Osteocyte (in vitro differentiated cells): Measurements from ENCODE around the gene TMEM106C. TPM values are rescaled to one million over a fixed set of nuclear protein-coding genes. Genes with fewer than 3 reads are reported as not detected.

Source experiments
- DNase-seq: peaks from one replicate; pipeline ENCODE4 v3.0.0; 2021; ENCODE audit warnings: mixed read lengths; ENCODE audit not compliant: unreplicated experiment; ENCODE audit errors: extremely low spot score
- H3K27ac Mint-ChIP-seq: one replicate; pipeline ENCODE4 v1.8.0; 2021; ENCODE audit warnings: mild to moderate bottlenecking, mixed read lengths; ENCODE audit not compliant: unreplicated experiment
- H3K27me3 Mint-ChIP-seq: one replicate; pipeline ENCODE4 v1.8.0; 2021; ENCODE audit warnings: mixed read lengths; ENCODE audit not compliant: unreplicated experiment
- H3K36me3 Mint-ChIP-seq: one replicate; pipeline ENCODE4 v1.8.0; 2021; ENCODE audit warnings: mixed read lengths; ENCODE audit not compliant: unreplicated experiment
- H3K4me1 Mint-ChIP-seq: one replicate; pipeline ENCODE4 v1.8.0; 2021; ENCODE audit warnings: mixed read lengths; ENCODE audit not compliant: unreplicated experiment
- H3K4me3 Mint-ChIP-seq: one replicate; pipeline ENCODE4 v1.8.0; 2021; ENCODE audit warnings: mild to moderate bottlenecking, moderate library complexity, mixed read lengths; ENCODE audit not compliant: unreplicated experiment
- H3K9me3 Mint-ChIP-seq: one replicate; pipeline ENCODE4 v1.8.0; 2021; ENCODE audit warnings: mixed read lengths; ENCODE audit not compliant: unreplicated experiment
- CTCF ChIP-seq: fragments of 200-600 bp; sonication (generic); IDR thresholded peaks from 2 replicates; pipeline ENCODE4 v1.5.0; 2021; ENCODE audit warnings: antibody characterized with exemption, mild to moderate bottlenecking, moderate library complexity
- total RNA-seq: library from RNA; stranded (reverse); gene quantifications from 2 replicates; pipeline ENCODE4 v1.2.1, GENCODE V29; 2021

TMEM106C gene
- total RNA-seq, 1 donor from 2014 or later = 53.2 TPM

- no peak for DNase-seq
- H3K9me3 Mint-ChIP-seq = no peaks in the 10 kb centered on the region
- peaks cover 2% of the 10 kb centered on the region for H3K4me1 Mint-ChIP-seq
- no peaks in the 10 kb centered on the region for H3K27me3 Mint-ChIP-seq
- H3K27ac Mint-ChIP-seq = no peak overlapping the region
- TF ChIP-seq CTCF = no peak
- H3K4me3 Mint-ChIP-seq = no peak overlapping the region
- no peaks in the 10 kb centered on the region for H3K36me3 Mint-ChIP-seq
Measured at GRCh38 chr12:47982311-47982710, 18.9 kb downstream of the TMEM106C start.

- H3K4me3 Mint-ChIP-seq = no peak overlapping the region
- peaks cover 2% of the 10 kb centered on the region for H3K4me1 Mint-ChIP-seq
- no peaks in the 10 kb centered on the region for H3K36me3 Mint-ChIP-seq
- H3K27ac Mint-ChIP-seq = no peak overlapping the region
- DNase-seq = no peak
- no peak for TF ChIP-seq CTCF
- no peaks in the 10 kb centered on the region for H3K27me3 Mint-ChIP-seq
- no peaks in the 10 kb centered on the region for H3K9me3 Mint-ChIP-seq
Measured at GRCh38 chr12:47982770-47983169, 19.4 kb downstream of the TMEM106C start.

GRCh38 chr12:47983541-47984115 lies 20.2 kb downstream of the TMEM106C start:
- no peak for TF ChIP-seq CTCF
- Mint-ChIP-seq H3K27me3 (no peaks in the 10 kb centered on the region), H3K4me1 (peaks cover 10% of the 10 kb centered on the region), H3K4me3 (no peak overlapping the region), H3K36me3 (no peaks in the 10 kb centered on the region), H3K27ac (no peak overlapping the region), H3K9me3 (no peaks in the 10 kb centered on the region)
- DNase-seq = no peak

- Mint-ChIP-seq H3K27me3 (no peaks in the 10 kb centered on the region), H3K27ac (no peak overlapping the region), H3K9me3 (no peaks in the 10 kb centered on the region), H3K36me3 (no peaks in the 10 kb centered on the region), H3K4me1 (peaks cover 13% of the 10 kb centered on the region), H3K4me3 (no peak overlapping the region)
- TF ChIP-seq CTCF = no peak
- DNase-seq = no peak
Measured at GRCh38 chr12:47984331-47984801, 21.0 kb downstream of the TMEM106C start.

GRCh38 chr12:47985596-47986290 lies 22.3 kb downstream of the TMEM106C start:
- H3K4me1 Mint-ChIP-seq = peaks cover 10% of the 10 kb centered on the region
- no peak overlapping the region for H3K4me3 Mint-ChIP-seq
- H3K36me3 Mint-ChIP-seq = no peaks in the 10 kb centered on the region
- H3K27ac Mint-ChIP-seq = no peak overlapping the region
- TF ChIP-seq CTCF = no peak
- no peak for DNase-seq
- H3K9me3 Mint-ChIP-seq = no peaks in the 10 kb centered on the region
- no peaks in the 10 kb centered on the region for H3K27me3 Mint-ChIP-seq
